ENCODE data around the gene FOXRED1. TPM values are rescaled to one million over a fixed set of nuclear protein-coding genes. Genes with fewer than 3 reads are reported as not detected.
A peak's percentile ranks its signal among the peaks of the same experiment; 100 is the strongest.
"Not testable (repeated sequence)": the region's sequence is repeated elsewhere in the genome, so short reads cannot be mapped to it uniquely, and the experiment has no call there.

Gene FOXRED1
- polyA plus RNA-seq, 2 donors: 18.8 to 21.2 TPM

DNA sequence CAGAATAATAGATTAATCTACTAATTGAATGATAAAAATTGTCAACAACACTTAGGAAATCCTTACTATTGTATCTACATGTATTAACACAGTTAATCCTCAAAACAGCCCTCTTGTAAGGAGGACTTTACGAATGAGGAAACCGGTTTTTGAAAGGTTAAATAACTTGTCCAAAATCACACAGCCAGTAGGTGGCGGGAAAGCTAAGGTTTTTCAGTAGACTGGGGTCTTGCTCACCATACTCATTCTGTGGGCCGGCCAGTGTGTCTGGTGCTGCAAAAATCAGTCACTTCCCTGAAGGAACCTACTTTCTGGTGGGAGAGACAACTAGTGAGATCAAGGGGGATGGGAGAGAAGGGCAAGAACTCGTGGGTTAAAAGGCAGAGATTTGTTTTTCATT is 38.8 kb downstream of the FOXRED1 start:
- Histone ChIP-seq H3K27me3 (ENCODE audit: control insufficient read depth in 1 of 2, insufficient read depth in 2 of 2, low read length in 2 of 2) (no peaks in the 10 kb centered on the region), H3K9me3 (ENCODE audit: control insufficient read depth in 2 of 2, insufficient read depth in 1 of 2, low read depth in 1 of 2, low read length in 1 of 2) (no peaks in the 10 kb centered on the region), H3K4me1 (ENCODE audit: control insufficient read depth in 2 of 2, insufficient read depth in 2 of 2, low read length in 1 of 2) (peaks cover 0 to 6% of the 10 kb centered on the region in 2 donors), H3K36me3 (ENCODE audit: control insufficient read depth in 2 of 2, insufficient read depth in 2 of 2, low read length in 1 of 2) (peaks cover 0 to 2% of the 10 kb centered on the region in 2 donors), H3K27ac (ENCODE audit: low read depth in 2 of 2, low read length in 1 of 2) (no peak overlapping the region), H3K4me3 (ENCODE audit: low read depth in 1 of 2, low read length in 2 of 2) (no peak overlapping the region)
- 32 to 44% methylated on average over 5 of the region's 5 CpGs for WGBS, 2 donors

DNA sequence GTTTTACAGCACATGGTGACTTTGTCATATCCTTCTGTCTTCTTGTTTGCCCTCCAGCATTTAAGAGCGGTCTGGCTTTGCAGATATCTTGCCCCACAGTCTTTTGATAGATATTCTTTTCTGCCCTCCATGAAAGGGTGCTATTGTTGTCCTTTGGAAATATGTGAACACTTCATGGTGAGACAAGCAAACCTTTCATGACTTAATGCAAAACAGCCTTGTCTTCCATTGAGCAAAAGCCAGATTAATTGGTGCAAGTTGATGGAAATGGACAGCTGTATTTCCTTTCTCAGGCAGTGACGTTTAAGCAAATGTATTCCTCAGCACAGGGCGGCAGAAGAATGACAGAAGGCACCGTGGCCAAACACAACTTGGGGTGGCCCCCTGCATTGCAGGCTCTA is 39.3 kb downstream of the FOXRED1 start:
- H3K27me3 ChIP-seq (ENCODE audit: control insufficient read depth in 1 of 2, insufficient read depth in 2 of 2, low read length in 2 of 2): no peaks in the 10 kb centered on the region
- no peak overlapping the region for H3K27ac ChIP-seq (ENCODE audit: low read depth in 2 of 2, low read length in 1 of 2)
- no peaks in the 10 kb centered on the region for H3K9me3 ChIP-seq (ENCODE audit: control insufficient read depth in 2 of 2, insufficient read depth in 1 of 2, low read depth in 1 of 2, low read length in 1 of 2)
- peaks cover 0 to 2% of the 10 kb centered on the region in 2 donors for H3K36me3 ChIP-seq (ENCODE audit: control insufficient read depth in 2 of 2, insufficient read depth in 2 of 2, low read length in 1 of 2)
- WGBS, 2 donors: 79 to 81% methylated on average over 4 of the region's 4 CpGs
- H3K4me3 ChIP-seq (ENCODE audit: low read depth in 1 of 2, low read length in 2 of 2): no peak overlapping the region
- H3K4me1 ChIP-seq (ENCODE audit: control insufficient read depth in 2 of 2, insufficient read depth in 2 of 2, low read length in 1 of 2): peaks cover 0 to 6% of the 10 kb centered on the region in 2 donors

DNA sequence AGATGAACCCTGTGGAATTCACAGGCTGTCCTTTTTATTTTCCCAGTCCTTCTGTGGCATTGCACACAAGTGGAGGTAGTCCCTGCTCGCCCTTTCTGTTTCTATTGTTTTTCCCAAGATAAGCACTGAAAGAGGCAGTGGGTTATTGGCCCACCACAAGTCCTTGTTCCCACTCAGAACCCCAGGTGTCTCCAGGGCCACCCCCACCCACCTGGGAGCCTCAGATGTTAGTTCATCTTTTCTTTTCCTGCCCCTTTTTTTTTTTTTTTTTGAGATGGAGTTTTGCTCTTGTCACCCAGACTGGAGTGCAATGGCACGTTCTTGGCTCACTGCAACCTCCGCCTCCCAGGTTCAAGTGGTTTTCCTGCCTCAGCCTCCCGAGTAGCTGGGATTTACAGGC is 39.8 kb downstream of the FOXRED1 start:
- H3K27me3 ChIP-seq (ENCODE audit: control insufficient read depth in 1 of 2, insufficient read depth in 2 of 2, low read length in 2 of 2); H3K36me3 ChIP-seq (ENCODE audit: control insufficient read depth in 2 of 2, insufficient read depth in 2 of 2, low read length in 1 of 2); H3K4me3 ChIP-seq (ENCODE audit: low read depth in 1 of 2, low read length in 2 of 2); H3K27ac ChIP-seq (ENCODE audit: low read depth in 2 of 2, low read length in 1 of 2); H3K9me3 ChIP-seq (ENCODE audit: control insufficient read depth in 2 of 2, insufficient read depth in 1 of 2, low read depth in 1 of 2, low read length in 1 of 2); H3K4me1 ChIP-seq (ENCODE audit: control insufficient read depth in 2 of 2, insufficient read depth in 2 of 2, low read length in 1 of 2): not testable (repeated sequence)
- WGBS, 2 donors: 87 to 91% methylated on average over 4 of the region's 4 CpGs

DNA sequence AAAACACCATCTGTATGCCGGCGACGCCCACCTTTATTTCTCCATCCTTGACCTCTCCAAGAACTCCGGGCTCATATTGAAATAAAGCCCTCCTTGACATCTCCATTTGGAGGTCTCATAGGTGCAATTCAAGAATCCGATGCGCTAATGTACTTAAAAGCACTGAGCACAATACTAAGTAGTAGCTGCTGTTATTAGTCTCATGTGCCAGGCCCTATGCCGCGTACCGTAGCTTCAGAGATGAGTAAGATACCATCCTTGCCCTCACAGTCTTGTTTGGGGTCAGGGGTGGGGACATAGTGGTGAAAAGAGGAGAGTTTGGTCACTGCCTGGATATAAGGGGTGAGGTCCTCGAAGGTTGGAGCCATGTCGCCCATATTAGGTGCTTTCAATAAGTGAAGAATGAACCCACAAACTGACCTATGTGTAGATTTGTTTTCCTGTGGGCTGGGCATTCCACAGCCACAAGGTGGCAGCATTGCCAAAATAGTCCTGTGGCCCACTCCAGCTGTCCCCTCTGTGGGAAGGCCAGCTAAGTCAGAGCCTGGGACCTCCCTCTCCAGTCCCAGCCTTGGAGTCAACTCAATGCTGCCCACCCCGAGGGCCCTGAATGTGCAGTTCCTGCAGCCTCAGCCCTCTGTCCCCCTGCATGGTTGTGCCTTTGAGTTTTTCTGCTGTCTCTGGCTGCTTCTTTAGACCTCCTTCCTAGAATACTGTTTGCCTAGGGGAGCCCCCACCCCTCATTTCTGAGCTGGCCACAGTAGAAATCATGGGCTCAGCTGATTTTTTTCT is 41.4 kb downstream of the FOXRED1 start:
- no peaks in the 10 kb centered on the region for H3K27me3 ChIP-seq (ENCODE audit: control insufficient read depth in 1 of 2, insufficient read depth in 2 of 2, low read length in 2 of 2)
- H3K27ac ChIP-seq (ENCODE audit: low read depth in 2 of 2, low read length in 1 of 2): no peak overlapping the region
- peaks cover 0 to 2% of the 10 kb centered on the region in 2 donors for H3K36me3 ChIP-seq (ENCODE audit: control insufficient read depth in 2 of 2, insufficient read depth in 2 of 2, low read length in 1 of 2)
- H3K9me3 ChIP-seq (ENCODE audit: control insufficient read depth in 2 of 2, insufficient read depth in 1 of 2, low read depth in 1 of 2, low read length in 1 of 2): no peaks in the 10 kb centered on the region
- 60 to 65% methylated on average over 12 of the region's 12 CpGs for WGBS, 2 donors
- peaks cover 0 to 3% of the 10 kb centered on the region in 2 donors for H3K4me1 ChIP-seq (ENCODE audit: control insufficient read depth in 2 of 2, insufficient read depth in 2 of 2, low read length in 1 of 2)
- no peak overlapping the region for H3K4me3 ChIP-seq (ENCODE audit: low read depth in 1 of 2, low read length in 2 of 2)

DNA sequence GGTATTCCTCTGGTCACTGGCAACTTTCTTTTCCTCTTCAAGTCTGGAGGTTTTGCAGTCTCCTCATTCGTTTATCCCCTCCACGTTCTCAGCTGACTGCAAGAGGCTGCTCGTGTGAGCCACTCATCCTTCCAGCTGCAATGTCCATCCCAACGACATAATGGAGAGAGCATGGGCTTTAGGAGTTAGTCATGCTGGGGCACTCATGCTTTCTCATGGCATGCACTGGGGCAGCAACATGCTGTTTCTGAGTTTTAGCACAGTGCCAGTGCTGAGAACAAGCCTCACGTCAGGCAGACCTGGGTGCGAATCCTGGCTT is 42.0 kb downstream of the FOXRED1 start:
- H3K9me3 ChIP-seq (ENCODE audit: control insufficient read depth in 2 of 2, insufficient read depth in 1 of 2, low read depth in 1 of 2, low read length in 1 of 2): no peaks in the 10 kb centered on the region
- H3K4me3 ChIP-seq (ENCODE audit: low read depth in 1 of 2, low read length in 2 of 2): no peak overlapping the region
- 60 to 65% methylated on average over 6 of the region's 6 CpGs for WGBS, 2 donors
- no peak overlapping the region for H3K27ac ChIP-seq (ENCODE audit: low read depth in 2 of 2, low read length in 1 of 2)
- H3K4me1 ChIP-seq (ENCODE audit: control insufficient read depth in 2 of 2, insufficient read depth in 2 of 2, low read length in 1 of 2): peaks cover 0 to 3% of the 10 kb centered on the region in 2 donors
- H3K27me3 ChIP-seq (ENCODE audit: control insufficient read depth in 1 of 2, insufficient read depth in 2 of 2, low read length in 2 of 2): no peaks in the 10 kb centered on the region
- H3K36me3 ChIP-seq (ENCODE audit: control insufficient read depth in 2 of 2, insufficient read depth in 2 of 2, low read length in 1 of 2): peaks cover 0 to 2% of the 10 kb centered on the region in 2 donors

DNA sequence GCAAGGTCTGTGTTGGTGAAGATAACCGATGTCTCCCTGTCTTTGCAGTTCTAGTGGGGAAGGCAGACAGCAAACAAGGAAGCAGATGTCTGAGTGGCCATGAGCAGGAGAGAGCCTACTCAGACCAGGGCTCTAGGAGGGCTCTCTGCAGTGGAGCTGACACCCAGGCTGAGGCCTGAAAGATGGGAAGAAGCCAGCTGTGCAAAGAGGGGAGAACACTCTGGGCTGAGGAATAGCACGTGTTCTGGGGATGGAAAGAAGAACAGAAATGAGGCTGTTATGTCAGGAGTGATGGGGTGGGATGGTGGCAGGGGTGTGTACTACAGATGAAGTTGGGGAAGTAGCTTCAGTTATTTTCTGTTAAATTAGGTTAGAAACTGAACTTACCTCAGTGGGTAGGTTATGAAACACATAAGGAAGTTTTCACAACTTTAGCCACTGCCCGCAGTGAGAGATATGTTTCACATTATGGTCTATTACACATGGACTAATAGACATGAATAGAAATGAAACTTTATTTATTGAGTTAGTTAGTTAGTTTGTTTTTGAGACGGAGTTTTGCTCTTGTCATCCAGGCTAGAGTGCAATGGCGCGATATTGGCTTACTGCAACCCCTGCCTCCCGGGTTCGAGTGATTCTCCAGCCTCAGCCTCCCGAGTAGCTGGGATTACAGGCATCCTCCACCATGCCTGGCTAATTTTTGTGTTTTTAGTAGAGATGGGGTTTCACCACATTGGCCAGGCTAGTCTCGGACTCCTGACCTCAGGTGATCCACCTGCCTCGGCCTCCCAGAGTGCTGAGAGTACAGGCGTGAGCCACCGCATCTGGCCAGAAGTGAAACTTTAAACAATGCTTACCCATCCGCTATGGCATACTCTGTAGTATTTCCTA is 42.7 kb downstream of the FOXRED1 start:
- Histone ChIP-seq H3K27me3 (ENCODE audit: control insufficient read depth in 1 of 2, insufficient read depth in 2 of 2, low read length in 2 of 2) (no peaks in the 10 kb centered on the region), H3K9me3 (ENCODE audit: control insufficient read depth in 2 of 2, insufficient read depth in 1 of 2, low read depth in 1 of 2, low read length in 1 of 2) (no peaks in the 10 kb centered on the region), H3K4me3 (ENCODE audit: low read depth in 1 of 2, low read length in 2 of 2) (no peak overlapping the region), H3K4me1 (ENCODE audit: control insufficient read depth in 2 of 2, insufficient read depth in 2 of 2, low read length in 1 of 2) (peaks cover 0 to 3% of the 10 kb centered on the region in 2 donors), H3K36me3 (ENCODE audit: control insufficient read depth in 2 of 2, insufficient read depth in 2 of 2, low read length in 1 of 2) (peaks cover 0 to 2% of the 10 kb centered on the region in 2 donors), H3K27ac (ENCODE audit: low read depth in 2 of 2, low read length in 1 of 2) (no peak overlapping the region)
- 91% methylated on average over 14 of the region's 14 CpGs for WGBS, 2 donors

DNA sequence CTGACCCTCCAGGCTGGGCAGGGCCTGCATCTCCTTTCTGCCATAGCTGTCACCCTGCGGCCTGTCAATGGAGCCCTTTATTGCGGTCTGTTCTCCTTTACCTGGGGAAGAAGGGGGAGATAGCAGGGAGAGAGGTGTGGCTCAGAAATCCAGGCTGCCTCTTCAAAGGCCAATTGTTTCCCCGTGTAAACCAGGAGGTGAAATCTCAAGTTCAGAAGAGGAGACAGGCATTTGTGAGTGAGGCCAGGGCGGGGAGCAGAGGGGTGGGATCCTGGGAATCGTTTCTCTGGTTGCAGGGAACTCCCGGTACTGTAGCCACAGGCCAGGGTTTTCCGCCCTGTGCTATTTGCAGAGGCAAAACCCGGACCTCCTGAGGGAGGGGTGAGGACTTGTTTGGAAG is 44.0 kb downstream of the FOXRED1 start:
- 71 to 74% methylated on average over 8 of the region's 8 CpGs for WGBS, 2 donors
- no peaks in the 10 kb centered on the region for H3K27me3 ChIP-seq (ENCODE audit: control insufficient read depth in 1 of 2, insufficient read depth in 2 of 2, low read length in 2 of 2)
- no peak overlapping the region for H3K27ac ChIP-seq (ENCODE audit: low read depth in 2 of 2, low read length in 1 of 2)
- H3K36me3 ChIP-seq (ENCODE audit: control insufficient read depth in 2 of 2, insufficient read depth in 2 of 2, low read length in 1 of 2): no peaks in the 10 kb centered on the region
- peaks cover 3 to 4% of the 10 kb centered on the region in 2 donors for H3K4me1 ChIP-seq (ENCODE audit: control insufficient read depth in 2 of 2, insufficient read depth in 2 of 2, low read length in 1 of 2)
- H3K4me3 ChIP-seq (ENCODE audit: low read depth in 1 of 2, low read length in 2 of 2): no peak overlapping the region
- no peaks in the 10 kb centered on the region for H3K9me3 ChIP-seq (ENCODE audit: control insufficient read depth in 2 of 2, insufficient read depth in 1 of 2, low read depth in 1 of 2, low read length in 1 of 2)

DNA sequence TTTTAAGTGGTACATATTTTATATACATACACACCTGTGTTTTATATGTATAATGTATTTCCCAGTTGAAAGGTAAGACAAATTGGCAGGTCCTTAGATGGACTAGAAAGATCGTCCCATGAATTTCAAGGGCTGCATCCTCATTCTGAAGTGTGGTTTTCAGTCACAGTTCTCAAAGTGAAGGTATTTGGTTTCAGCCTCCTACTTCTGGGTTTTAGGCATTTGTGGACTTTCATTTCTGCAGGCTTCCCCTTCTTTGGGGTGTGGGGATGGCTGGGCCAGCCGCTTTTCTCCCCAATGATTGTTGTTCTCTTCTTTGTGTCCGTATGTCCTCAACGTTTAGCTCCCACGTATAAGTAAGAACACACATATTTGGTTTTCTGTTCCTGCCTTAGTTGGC is 44.9 kb downstream of the FOXRED1 start:
- no peak overlapping the region for H3K4me3 ChIP-seq (ENCODE audit: low read depth in 1 of 2, low read length in 2 of 2)
- no peaks in the 10 kb centered on the region for H3K27me3 ChIP-seq (ENCODE audit: control insufficient read depth in 1 of 2, insufficient read depth in 2 of 2, low read length in 2 of 2)
- 95% methylated on average over 5 of the region's 5 CpGs for WGBS, 2 donors
- no peak overlapping the region for H3K27ac ChIP-seq (ENCODE audit: low read depth in 2 of 2, low read length in 1 of 2)
- H3K9me3 ChIP-seq (ENCODE audit: control insufficient read depth in 2 of 2, insufficient read depth in 1 of 2, low read depth in 1 of 2, low read length in 1 of 2): no peaks in the 10 kb centered on the region
- no peaks in the 10 kb centered on the region for H3K36me3 ChIP-seq (ENCODE audit: control insufficient read depth in 2 of 2, insufficient read depth in 2 of 2, low read length in 1 of 2)
- H3K4me1 ChIP-seq (ENCODE audit: control insufficient read depth in 2 of 2, insufficient read depth in 2 of 2, low read length in 1 of 2): peaks cover 3 to 10% of the 10 kb centered on the region in 2 donors

DNA sequence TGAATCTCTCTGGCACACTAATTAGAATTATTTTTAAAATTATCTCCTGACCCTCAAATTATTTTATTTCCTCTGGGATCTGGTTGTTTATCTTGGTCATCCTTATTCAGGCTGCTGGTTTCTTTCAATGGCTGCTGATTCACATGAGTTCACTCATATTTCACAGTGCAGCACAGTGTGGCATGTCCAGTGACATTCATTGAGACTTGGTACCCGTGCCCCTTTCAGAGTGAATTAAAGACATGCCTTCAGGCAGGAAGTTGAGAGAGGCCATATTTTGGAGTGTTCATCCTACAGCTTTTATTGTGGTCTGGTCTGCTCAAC is 48.4 kb downstream of the FOXRED1 start:
- no peaks in the 10 kb centered on the region for H3K9me3 ChIP-seq (ENCODE audit: control insufficient read depth in 2 of 2, insufficient read depth in 1 of 2, low read depth in 1 of 2, low read length in 1 of 2)
- 44 to 47% methylated on average over 1 of the region's 1 CpG for WGBS, 2 donors
- H3K4me1 ChIP-seq (ENCODE audit: control insufficient read depth in 2 of 2, insufficient read depth in 2 of 2, low read length in 1 of 2): peaks cover 4 to 18% of the 10 kb centered on the region in 2 donors
- H3K4me3 ChIP-seq (ENCODE audit: low read depth in 1 of 2, low read length in 2 of 2): no peak overlapping the region
- no peaks in the 10 kb centered on the region for H3K36me3 ChIP-seq (ENCODE audit: control insufficient read depth in 2 of 2, insufficient read depth in 2 of 2, low read length in 1 of 2)
- H3K27ac ChIP-seq (ENCODE audit: low read depth in 2 of 2, low read length in 1 of 2): peak overlapping the region; percentile 74 to 79
- no peaks in the 10 kb centered on the region for H3K27me3 ChIP-seq (ENCODE audit: control insufficient read depth in 1 of 2, insufficient read depth in 2 of 2, low read length in 2 of 2)

Data from esophagus (tissue), 2 donors.